ENCODE results near the gene NFKBIL1. TPM values are rescaled to one million over a fixed set of nuclear protein-coding genes. Genes with fewer than 3 reads are reported as not detected.

Gene NFKBIL1
- total RNA-seq, 1 donor from 2014 or later, result 12.7 TPM

DNA sequence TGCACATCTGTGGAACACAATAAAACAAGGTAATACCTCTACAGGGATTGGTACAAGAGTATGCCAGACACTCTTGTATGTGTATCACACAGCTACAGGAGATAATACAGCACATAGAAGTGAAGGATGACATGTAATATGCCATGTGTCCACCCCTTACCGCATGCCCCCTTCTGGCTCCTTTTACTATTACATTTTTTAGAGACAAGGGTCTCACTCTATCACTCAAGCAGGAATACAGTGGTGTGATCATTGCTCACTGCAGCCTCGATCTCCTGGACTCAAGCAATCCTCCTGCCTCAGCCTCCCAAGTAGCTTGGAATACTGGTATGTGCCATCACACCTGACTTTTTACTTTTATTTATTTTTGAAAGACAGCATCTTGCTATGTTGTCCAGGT is 49.6 kb downstream of the NFKBIL1 start:
- ATAC-seq, result peak; percentile 52
- intact Hi-C loops (cut with micrococcal nuclease), result no loop called here
- DNase-seq, result no peak

DNA sequence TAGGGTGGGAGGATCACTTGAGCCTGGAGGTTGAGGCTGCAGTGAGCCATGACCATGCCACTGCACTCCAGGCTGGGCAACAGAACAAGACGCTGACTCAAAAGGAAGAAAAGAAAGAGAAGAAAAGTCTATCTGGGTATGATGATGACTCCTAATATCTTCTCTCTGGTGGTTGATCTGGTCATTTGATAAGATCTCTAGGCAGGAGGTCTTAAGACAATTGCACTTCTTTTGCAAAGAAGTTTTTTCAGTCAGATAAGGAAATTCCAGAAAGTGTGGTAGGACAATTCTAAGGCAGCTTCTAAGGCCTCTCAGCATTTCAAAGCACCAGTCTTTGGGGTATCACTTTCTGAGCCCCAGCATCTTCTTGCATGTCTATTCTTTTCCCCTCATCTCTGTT is 59.9 kb downstream of the NFKBIL1 start:
- DNase-seq, result no peak
- ATAC-seq, result no peak
- intact Hi-C loops (cut with micrococcal nuclease), result no loop called here

Other genes with a start within 250 kb of the NFKBIL1 start
- 431 TPM for gene HLA-B, start 190.4 kb upstream of the NFKBIL1 start, total RNA-seq
- gene MICA, start 144.0 kb upstream of the NFKBIL1 start, total RNA-seq, result 10.3 TPM
- gene MICB, start 49.5 kb upstream of the NFKBIL1 start, total RNA-seq, result 1.7 TPM
- gene MCCD1, start 18.6 kb upstream of the NFKBIL1 start, total RNA-seq, result not detected
- 176 TPM for gene DDX39B, start 5.6 kb upstream of the NFKBIL1 start, total RNA-seq
- gene ATP6V1G2, start 1.0 kb upstream of the NFKBIL1 start, total RNA-seq, result 2.1 TPM
- gene LTA, start 24.7 kb downstream of the NFKBIL1 start, total RNA-seq, result not detected
- 0.35 TPM for gene TNF, start 28.0 kb downstream of the NFKBIL1 start, total RNA-seq
- 0.40 TPM for gene LTB, start 34.8 kb downstream of the NFKBIL1 start, total RNA-seq
- gene LST1, start 38.7 kb downstream of the NFKBIL1 start, total RNA-seq, result 6.9 TPM
- gene NCR3, start 45.4 kb downstream of the NFKBIL1 start, total RNA-seq, result not detected
- gene AIF1, start 67.6 kb downstream of the NFKBIL1 start, total RNA-seq, result 15.5 TPM
- 76.9 TPM for gene PRRC2A, start 73.1 kb downstream of the NFKBIL1 start, total RNA-seq
- gene BAG6, start 105.1 kb downstream of the NFKBIL1 start, total RNA-seq, result 283 TPM
- gene APOM, start 108.3 kb downstream of the NFKBIL1 start, total RNA-seq, result 2.4 TPM
- 18.6 TPM for gene C6orf47, start 113.2 kb downstream of the NFKBIL1 start, total RNA-seq
- 19.2 TPM for gene GPANK1, start 117.4 kb downstream of the NFKBIL1 start, total RNA-seq
- gene CSNK2B, start 118.5 kb downstream of the NFKBIL1 start, total RNA-seq, result 111 TPM
- gene LY6G5B, start 122.4 kb downstream of the NFKBIL1 start, total RNA-seq, result 3.9 TPM
- gene LY6G5C, start 133.5 kb downstream of the NFKBIL1 start, total RNA-seq, result 1.8 TPM
- gene ABHD16A, start 155.7 kb downstream of the NFKBIL1 start, total RNA-seq, result 29.0 TPM
- not detected for gene LY6G6F, start 159.3 kb downstream of the NFKBIL1 start, total RNA-seq
- gene LY6G6D, start 167.7 kb downstream of the NFKBIL1 start, total RNA-seq, result not detected
- not detected for gene LY6G6C, start 174.1 kb downstream of the NFKBIL1 start, total RNA-seq
- gene MPIG6B, start 175.8 kb downstream of the NFKBIL1 start, total RNA-seq, result 0.52 TPM
- 27.6 TPM for gene DDAH2, start 181.7 kb downstream of the NFKBIL1 start, total RNA-seq
- gene CLIC1, start 188.9 kb downstream of the NFKBIL1 start, total RNA-seq, result 77.4 TPM
- gene MSH5, start 192.4 kb downstream of the NFKBIL1 start, total RNA-seq, result 1.3 TPM
- 0.47 TPM for gene SAPCD1, start 215.0 kb downstream of the NFKBIL1 start, total RNA-seq
- 12.8 TPM for gene VWA7, start 229.7 kb downstream of the NFKBIL1 start, total RNA-seq
- gene VARS1, start 248.1 kb downstream of the NFKBIL1 start, total RNA-seq, result 22.5 TPM

Measured in left ventricle myocardium superior (tissue), 1 donor.